Activated CD8-positive, alpha-beta T cell treated with anti-CD3 and anti-CD28 coated beads, Interleukin-2, amount 10 ng/mL, durations not matched to agents 7 days and 5 days (primary cell): ENCODE data around the gene MYCN. TPM values are rescaled to one million over a fixed set of nuclear protein-coding genes. Genes with fewer than 3 reads are reported as not detected.
A peak's percentile ranks its signal among the peaks of the same experiment; 100 is the strongest.
"Not testable (repeated sequence)": the region's sequence is repeated elsewhere in the genome, so short reads cannot be mapped to it uniquely, and the experiment has no call there.

Experiments used
- ATAC-seq: fragments of 150-1000 bp; cut with Tn5 transposase; one replicate; pipeline ENCODE4 v1.10.0; 2021; ENCODE audit warnings: moderate library complexity
- CTCF ChIA-PET: fragments of 350-600 bp; sonication (Branson Sonifier 250); formaldehyde crosslinking; loops from one replicate; lab custom pipeline; 2021; ENCODE audit warnings: antibody characterized with exemption; lab: Charles Lee
- POLR2A ChIA-PET: fragments of 350-600 bp; sonication (Branson Sonifier 250); formaldehyde crosslinking; loops from one replicate; lab custom pipeline; 2021; ENCODE audit warnings: antibody characterized with exemption; lab: Charles Lee
- DNase-seq: peaks from one replicate; pipeline ENCODE4 v3.0.0-alpha.2; 2020
- H3K27ac Mint-ChIP-seq: one replicate; pipeline ENCODE4 v1.8.0; 2021; ENCODE audit warnings: mild to moderate bottlenecking, mixed read lengths
- H3K27me3 Mint-ChIP-seq: one replicate; pipeline ENCODE4 v1.8.0; 2021; ENCODE audit warnings: low read depth, mixed read lengths
- H3K36me3 Mint-ChIP-seq: one replicate; pipeline ENCODE4 v1.8.0; 2021; ENCODE audit warnings: low read depth, mixed read lengths
- H3K4me1 Mint-ChIP-seq: one replicate; pipeline ENCODE4 v1.8.0; 2021; ENCODE audit warnings: low read depth, mixed read lengths
- H3K4me3 Mint-ChIP-seq: one replicate; pipeline ENCODE4 v1.8.0; 2021; ENCODE audit warnings: mild to moderate bottlenecking, mixed read lengths
- H3K9me3 Mint-ChIP-seq: one replicate; pipeline ENCODE4 v1.8.0; 2022; ENCODE audit warnings: mixed read lengths; ENCODE audit not compliant: insufficient read depth
- total RNA-seq, 2 experiments: library from RNA; stranded (reverse); gene quantifications; one replicate each; pipeline ENCODE4 v1.2.3, GENCODE V29; 2021

MYCN gene
- total RNA-seq, 2 experiments from 2014 or later: not detected

DNA sequence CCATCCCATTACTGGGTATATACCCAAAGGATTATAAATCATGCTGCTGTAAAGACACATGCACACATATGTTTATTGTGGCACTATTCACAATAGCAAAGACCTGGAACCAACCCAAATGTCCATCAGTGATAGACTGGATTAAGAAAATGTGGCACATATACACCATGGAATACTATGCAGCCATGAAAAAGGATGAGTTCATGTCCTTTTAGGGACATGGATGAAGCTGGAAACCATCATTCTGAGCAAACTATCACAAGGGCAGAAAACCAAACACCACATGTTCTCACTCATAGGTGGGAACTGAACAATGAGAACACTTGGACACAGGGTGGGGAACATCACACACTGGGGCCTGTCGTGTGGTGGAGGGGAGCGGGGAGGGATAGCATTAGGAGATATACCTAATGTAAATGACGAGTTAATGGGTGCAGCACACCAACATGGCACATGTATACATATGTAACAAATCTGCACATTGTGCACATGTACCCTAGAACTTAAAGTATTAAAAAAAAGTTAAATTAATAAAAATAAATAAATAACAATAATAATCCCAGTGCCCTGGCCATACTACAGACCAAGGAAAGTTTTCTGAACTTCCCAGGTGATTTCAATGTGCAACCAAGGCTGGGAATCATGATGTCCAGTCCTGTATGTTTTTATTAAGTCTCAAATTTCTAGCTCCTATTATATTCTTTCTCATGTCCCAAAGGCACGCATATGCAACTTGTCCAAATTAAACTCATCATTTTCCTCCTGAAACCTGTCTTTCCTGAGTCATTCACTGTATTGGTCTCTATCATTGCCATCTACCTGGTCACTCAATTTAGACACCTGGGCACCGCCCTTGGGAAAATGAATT is 23.0 kb downstream of the MYCN start:
- H3K4me3 Mint-ChIP-seq, H3K27me3 Mint-ChIP-seq, DNase-seq, H3K36me3 Mint-ChIP-seq, H3K9me3 Mint-ChIP-seq, POLR2A ChIA-PET, ATAC-seq, H3K27ac Mint-ChIP-seq, CTCF ChIA-PET: not testable (repeated sequence)
- peaks cover 16% of the 10 kb centered on the region for H3K4me1 Mint-ChIP-seq

DNA sequence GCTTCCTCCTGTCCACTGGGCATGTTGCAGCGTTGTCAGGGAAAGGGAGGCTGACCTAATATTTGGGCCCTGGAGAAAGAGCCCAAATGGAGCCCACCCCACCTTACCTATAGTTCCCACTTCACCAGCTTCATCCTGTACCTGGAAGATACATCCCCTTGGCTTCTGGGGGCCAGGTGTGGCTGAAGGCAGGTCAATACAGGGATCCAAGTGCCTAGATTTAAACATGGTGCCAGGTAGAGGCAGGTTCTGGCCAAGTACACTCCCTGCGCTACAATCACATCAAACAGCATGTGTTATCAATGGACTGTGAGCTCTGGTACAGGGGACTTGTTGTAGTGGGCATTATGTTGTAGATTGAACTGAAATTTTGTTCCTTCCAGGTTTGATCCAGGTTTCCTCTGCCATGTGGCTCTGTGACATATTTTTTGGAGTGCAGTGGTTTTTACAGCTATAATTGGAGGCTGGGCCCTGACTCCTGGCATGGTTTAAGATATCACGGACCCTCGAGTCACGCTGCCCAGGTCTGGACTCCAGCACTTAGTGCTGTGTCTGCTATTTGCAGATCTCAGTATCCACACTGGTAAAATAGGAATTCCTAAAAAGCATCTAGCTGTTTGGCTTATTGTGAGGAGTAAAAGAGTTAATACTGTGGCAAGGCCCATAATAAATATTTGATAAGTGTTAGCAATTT is 23.8 kb downstream of the MYCN start:
- peaks cover 3% of the 10 kb centered on the region for H3K27me3 Mint-ChIP-seq
- peaks cover 16% of the 10 kb centered on the region for H3K4me1 Mint-ChIP-seq
- no peak overlapping the region for H3K27ac Mint-ChIP-seq
- H3K9me3 Mint-ChIP-seq: no peaks in the 10 kb centered on the region
- DNase-seq: no peak
- no peaks in the 10 kb centered on the region for H3K36me3 Mint-ChIP-seq
- POLR2A ChIA-PET: no interaction called here
- CTCF ChIA-PET: interaction anchor here (1.2 kb wide), 1 partner anchor 24 kb away, joined by 3 read pairs; no protein-coding TSS in a partner anchor
- no peak overlapping the region for H3K4me3 Mint-ChIP-seq
- no peak for ATAC-seq

DNA sequence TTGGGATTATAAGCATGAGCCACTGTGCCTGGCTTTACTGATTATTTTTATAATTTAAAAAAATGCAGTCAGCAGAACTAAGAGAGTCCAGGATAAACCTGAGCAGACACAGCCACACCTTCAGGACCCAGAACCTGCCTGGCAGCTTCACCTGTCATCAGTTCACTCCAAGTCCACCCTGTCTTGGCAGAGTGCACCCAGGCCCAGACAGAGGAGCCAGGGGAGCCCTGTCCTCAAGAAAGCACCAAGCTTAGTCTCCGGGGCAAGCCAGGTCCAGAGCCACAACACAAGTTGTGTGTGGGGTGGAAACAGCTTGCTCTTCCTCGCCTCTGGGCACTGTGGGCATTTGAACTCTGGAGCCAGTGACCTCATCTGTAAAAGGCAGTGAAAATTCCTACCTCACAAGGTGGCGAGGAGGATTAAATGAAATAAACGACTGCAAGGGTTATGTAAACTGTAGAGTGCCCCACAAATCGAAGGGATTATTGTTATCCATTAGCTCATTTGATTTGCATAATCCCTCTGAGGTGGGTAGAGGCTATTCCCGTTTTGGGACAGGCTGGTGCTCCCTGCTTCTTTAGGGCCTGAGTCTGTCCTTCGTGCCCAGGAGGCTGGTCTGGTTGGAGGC is 24.7 kb downstream of the MYCN start:
- no peak for DNase-seq
- H3K4me3 Mint-ChIP-seq: no peak overlapping the region
- no peak overlapping the region for H3K27ac Mint-ChIP-seq
- peaks cover 3% of the 10 kb centered on the region for H3K27me3 Mint-ChIP-seq
- ATAC-seq: no peak
- H3K9me3 Mint-ChIP-seq: no peaks in the 10 kb centered on the region
- no peaks in the 10 kb centered on the region for H3K36me3 Mint-ChIP-seq
- peaks cover 16% of the 10 kb centered on the region for H3K4me1 Mint-ChIP-seq
- ChIA-PET POLR2A (no interaction called here), CTCF (interaction anchor here (1.2 kb wide), 1 partner anchor 25 kb away, joined by 3 read pairs; no protein-coding TSS in a partner anchor)

DNA sequence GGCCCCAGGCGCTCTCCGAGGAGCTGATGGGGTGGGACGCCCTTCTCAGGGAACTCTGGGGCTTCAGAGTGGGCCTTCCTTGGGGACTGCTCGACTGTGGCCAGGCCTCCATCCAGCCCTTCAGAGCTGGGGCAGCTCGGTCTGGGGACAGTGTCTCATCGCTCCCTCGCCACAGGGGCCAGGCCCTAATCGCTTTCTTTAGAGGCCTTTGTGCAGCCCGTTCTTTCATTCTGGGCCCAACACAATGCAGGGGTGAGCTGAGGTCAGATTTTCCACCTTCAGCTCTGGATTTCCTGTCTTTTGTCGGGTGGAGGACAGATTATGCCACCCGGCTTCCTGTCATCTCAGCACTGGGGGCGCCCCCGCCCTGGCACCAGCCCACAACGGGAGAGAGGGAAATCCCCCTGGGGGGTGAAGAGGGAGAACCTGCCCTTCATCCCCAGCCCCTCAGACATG is 25.2 kb downstream of the MYCN start:
- ChIA-PET CTCF (interaction anchor here (0.9 kb wide), 1 partner anchor 26 kb away, joined by 4 read pairs; no protein-coding TSS in a partner anchor), POLR2A (no interaction called here)
- Mint-ChIP-seq H3K4me3 (no peak overlapping the region), H3K27ac (peak overlapping the region; percentile 48), H3K9me3 (no peaks in the 10 kb centered on the region), H3K27me3 (peaks cover 3% of the 10 kb centered on the region), H3K4me1 (peaks cover 16% of the 10 kb centered on the region), H3K36me3 (no peaks in the 10 kb centered on the region)
- ATAC-seq (peak; percentile 72), DNase-seq (peak; percentile 33)

DNA sequence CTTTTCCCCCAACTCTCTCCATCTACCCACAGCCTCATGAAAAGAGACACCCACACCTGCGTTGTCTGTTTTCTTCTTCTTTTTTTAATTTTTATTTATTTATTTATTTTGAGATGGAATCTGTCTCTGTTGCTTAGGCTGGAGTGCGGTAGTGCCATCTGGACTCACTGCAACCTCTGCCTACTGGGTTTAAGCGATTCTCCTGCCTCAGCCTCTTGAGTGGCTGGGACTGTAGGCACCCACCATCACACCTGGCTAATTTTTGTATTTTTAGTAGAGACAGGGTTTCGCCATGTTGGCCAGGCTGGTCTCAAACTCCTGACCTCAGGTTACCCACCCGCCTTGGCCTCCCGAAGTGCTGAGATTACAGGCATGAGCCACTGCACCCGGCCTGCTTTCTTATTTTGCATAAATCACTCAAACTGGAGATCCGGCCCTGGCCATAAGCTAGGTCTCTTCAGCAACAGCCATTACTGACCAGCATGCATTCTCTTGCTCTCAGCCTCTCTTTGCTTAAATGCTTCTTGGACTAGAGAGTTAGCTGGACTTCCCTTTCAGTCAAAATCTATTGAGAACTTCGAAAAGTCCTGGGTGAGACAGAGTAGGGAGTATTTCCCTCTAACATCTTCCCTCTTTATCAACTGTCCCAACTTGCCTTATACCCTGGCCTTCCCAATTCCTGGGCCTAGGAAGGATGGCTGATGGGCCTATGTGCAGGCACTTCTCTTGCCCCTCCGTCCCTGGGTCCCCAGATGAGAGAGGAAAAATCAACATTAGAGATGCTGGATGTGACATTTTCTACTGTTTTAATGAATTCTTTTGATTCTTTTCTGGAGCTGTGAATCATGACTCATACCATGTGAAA is 27.3 kb downstream of the MYCN start:
- Mint-ChIP-seq H3K27me3 (no peaks in the 10 kb centered on the region), H3K4me1 (peaks cover 16% of the 10 kb centered on the region), H3K4me3 (no peak overlapping the region), H3K27ac (no peak overlapping the region), H3K36me3 (no peaks in the 10 kb centered on the region), H3K9me3 (no peaks in the 10 kb centered on the region)
- DNase-seq: no peak
- no peak for ATAC-seq
- CTCF ChIA-PET: interaction anchor here (2.5 kb wide), 1 partner anchor 28 kb away, joined by 8 read pairs; no protein-coding TSS in a partner anchor
- POLR2A ChIA-PET: no interaction called here

DNA sequence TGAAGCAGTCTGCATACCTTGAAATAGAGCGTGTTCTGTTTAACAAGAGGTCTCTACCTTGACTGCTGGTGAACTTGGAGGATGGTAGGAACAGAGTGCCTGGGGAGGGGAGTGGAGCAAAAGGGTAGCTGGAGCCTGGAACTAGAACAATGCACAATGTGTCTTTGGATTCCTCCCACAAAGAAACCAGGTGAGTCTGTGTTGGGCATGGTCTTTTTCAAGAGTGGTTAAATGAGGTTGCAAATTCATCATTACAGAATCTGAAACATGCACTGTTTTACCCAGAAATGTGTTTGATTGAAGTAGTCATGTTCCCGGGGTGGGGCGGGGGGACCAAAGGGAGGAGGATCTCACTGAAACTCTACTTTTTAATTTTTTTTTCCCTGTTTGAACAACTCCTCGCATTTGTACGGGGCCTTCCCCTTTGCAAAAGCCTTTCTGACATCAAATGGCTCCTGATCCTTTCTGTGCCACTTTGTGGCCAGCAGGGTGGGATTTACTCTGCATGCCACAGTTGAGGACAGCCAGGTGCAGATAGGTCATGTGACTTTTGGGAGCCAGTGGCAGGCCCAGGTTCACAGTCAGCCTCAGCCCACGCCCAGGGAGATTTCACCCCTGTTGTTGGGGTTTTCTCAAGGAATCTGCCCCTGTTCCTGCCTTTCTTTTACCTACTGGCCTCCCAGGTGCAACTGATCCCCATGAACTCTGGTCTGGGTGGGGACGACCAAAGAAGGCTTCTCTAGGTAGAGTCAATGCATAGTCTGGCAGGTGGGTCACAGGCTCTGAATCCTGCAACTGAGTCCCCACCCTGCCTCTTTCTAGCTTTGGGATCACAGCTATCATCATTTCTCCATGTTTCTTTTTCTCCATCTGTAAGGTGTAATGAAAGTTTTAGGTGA is 28.2 kb downstream of the MYCN start:
- DNase-seq: no peak
- no peaks in the 10 kb centered on the region for H3K9me3 Mint-ChIP-seq
- no peaks in the 10 kb centered on the region for H3K27me3 Mint-ChIP-seq
- CTCF ChIA-PET: interaction anchor here (2.5 kb wide), 1 partner anchor 29 kb away, joined by 8 read pairs; no protein-coding TSS in a partner anchor
- H3K4me3 Mint-ChIP-seq: no peak overlapping the region
- no peaks in the 10 kb centered on the region for H3K36me3 Mint-ChIP-seq
- no peak overlapping the region for H3K27ac Mint-ChIP-seq
- POLR2A ChIA-PET: no interaction called here
- peaks cover 16% of the 10 kb centered on the region for H3K4me1 Mint-ChIP-seq
- ATAC-seq: no peak

DNA sequence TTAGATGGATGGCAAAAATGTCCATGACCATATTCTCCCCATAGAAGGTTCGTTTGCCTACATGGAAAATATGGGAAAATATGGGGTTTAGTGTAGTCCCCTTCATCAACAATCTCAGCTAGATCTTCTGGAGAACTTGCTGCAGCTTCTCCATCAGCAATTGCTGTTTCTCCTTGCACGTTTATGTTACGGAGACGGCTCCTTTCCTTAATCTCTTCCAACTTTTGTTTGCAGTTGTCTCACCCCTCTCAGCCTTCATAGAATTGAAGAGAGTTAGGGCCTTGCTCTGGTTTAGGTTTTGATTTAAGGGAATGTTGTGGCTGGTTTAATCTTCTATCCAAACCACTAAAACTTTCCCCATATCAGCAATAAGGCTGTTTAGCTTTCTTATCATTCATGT is 28.9 kb downstream of the MYCN start:
- POLR2A ChIA-PET: no interaction called here

DNA sequence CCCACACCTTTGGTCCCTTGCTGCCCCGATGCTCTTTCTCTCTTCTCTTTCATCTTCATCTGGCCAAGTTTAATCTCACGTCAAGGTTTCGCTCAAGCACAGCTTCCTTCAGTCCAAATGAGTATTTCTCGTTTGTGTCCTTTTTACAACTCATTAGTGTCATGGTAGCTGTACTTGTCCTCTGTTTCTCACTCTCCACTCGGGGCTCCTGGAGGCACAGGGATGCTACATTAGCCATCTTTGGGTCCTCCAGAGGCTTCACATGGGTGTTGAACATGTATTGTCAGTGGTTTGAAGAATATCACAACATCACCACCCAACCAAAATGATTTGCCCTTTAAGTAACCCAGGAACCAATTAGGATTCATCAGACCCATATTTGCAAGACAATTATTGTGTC is 30.4 kb downstream of the MYCN start:
- Mint-ChIP-seq H3K27ac (no peak overlapping the region), H3K9me3 (no peaks in the 10 kb centered on the region), H3K36me3 (no peaks in the 10 kb centered on the region), H3K27me3 (no peaks in the 10 kb centered on the region), H3K4me3 (no peak overlapping the region), H3K4me1 (peaks cover 8% of the 10 kb centered on the region)
- ATAC-seq: no peak
- DNase-seq: no peak
- CTCF ChIA-PET: no interaction called here
- POLR2A ChIA-PET: no interaction called here

More for the DNA sequence above, 28.9 kb downstream of the MYCN start:
- Mint-ChIP-seq H3K27ac (no peak overlapping the region), H3K36me3 (no peaks in the 10 kb centered on the region), H3K4me3 (no peak overlapping the region), H3K9me3 (no peaks in the 10 kb centered on the region), H3K4me1 (peaks cover 16% of the 10 kb centered on the region), H3K27me3 (no peaks in the 10 kb centered on the region)
- no peak for DNase-seq
- ATAC-seq: no peak
- CTCF ChIA-PET: interaction anchor here (2.5 kb wide), 1 partner anchor 30 kb away, joined by 8 read pairs; no protein-coding TSS in a partner anchor

DNA sequence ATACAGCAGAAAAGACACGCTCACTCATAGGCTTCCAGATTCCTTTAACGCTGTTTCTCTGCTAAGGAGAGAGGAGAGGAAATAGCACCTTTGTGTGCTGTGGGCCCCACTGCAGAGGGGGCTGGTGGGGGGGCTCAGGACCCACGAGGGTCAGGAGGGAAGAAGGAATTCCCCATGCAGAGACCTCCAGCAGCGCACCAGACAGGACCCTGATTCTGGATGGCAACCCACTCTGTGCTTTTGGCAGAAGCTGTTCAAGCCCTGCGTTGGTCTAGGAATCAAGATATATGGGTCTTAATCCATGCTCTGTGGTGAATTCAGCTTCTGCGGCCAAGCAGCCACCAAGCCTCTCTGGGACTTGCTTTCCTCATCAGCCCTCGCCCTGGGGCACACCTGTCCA is 31.0 kb downstream of the MYCN start:
- Mint-ChIP-seq H3K4me3 (no peak overlapping the region), H3K27ac (no peak overlapping the region), H3K4me1 (peaks cover 2% of the 10 kb centered on the region), H3K27me3 (no peaks in the 10 kb centered on the region), H3K9me3 (no peaks in the 10 kb centered on the region), H3K36me3 (no peaks in the 10 kb centered on the region)
- no peak for DNase-seq
- no peak for ATAC-seq
- POLR2A ChIA-PET: no interaction called here
- CTCF ChIA-PET: no interaction called here

DNA sequence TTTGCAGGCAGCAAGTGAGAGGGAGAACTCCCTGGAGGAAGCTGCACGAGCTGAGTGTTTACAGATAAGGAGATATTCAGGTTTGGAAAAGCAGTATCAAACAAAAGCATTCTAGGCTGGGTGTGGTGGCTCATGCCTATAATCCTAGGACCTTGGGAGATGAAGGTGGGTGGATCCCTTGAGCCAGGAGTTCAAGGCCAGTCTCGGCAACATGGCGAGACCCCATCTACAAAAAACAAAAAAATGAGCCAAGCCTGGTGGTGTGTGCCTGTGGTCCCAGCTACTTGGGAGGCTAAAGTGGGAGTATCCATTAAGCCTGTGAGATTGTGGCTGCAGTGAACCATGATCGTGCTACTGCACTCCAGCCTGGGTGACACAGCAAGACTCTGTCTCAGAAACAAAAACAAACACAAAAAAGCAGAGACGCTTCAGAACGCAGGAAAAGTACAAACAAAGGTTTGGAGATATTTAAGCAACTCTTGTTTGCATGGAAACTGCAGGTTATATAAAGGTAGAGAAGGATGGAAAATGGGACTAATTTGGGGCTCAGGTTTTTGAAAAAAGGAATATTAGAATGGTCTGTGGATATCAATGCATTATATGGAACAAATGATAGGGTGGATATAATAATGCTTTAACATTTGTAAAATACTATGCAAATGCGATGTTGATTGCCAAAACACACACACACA is 31.6 kb downstream of the MYCN start:
- Mint-ChIP-seq H3K4me3 (no peak overlapping the region), H3K9me3 (no peaks in the 10 kb centered on the region), H3K27me3 (no peaks in the 10 kb centered on the region), H3K4me1 (no peaks in the 10 kb centered on the region), H3K27ac (no peak overlapping the region), H3K36me3 (no peaks in the 10 kb centered on the region)
- ATAC-seq: no peak
- DNase-seq: no peak
- ChIA-PET POLR2A (no interaction called here), CTCF (no interaction called here)
